HUES6 (cell line): ENCODE measurements around the gene PRICKLE3.
A peak's percentile ranks its signal among the peaks of the same experiment; 100 is the strongest.

Experiments used
- H3K27ac ChIP-seq: 2 replicates; pipeline ENCODE4 v1.7.0; 2013; ENCODE audit warnings: low read depth, mild to moderate bottlenecking, low read length, inconsistent platforms
- H3K27me3 ChIP-seq: 2 replicates; pipeline ENCODE4 v1.6.1; 2013; ENCODE audit warnings: low read length; ENCODE audit not compliant: control insufficient read depth, insufficient read depth
- H3K36me3 ChIP-seq: 2 replicates; pipeline ENCODE4 v1.6.1; 2013; ENCODE audit warnings: low read length; ENCODE audit not compliant: control insufficient read depth, insufficient read depth
- H3K4me1 ChIP-seq: 2 replicates; pipeline ENCODE4 v1.6.1; 2013; ENCODE audit warnings: low read length; ENCODE audit not compliant: control insufficient read depth, insufficient read depth
- H3K4me3 ChIP-seq: 2 replicates; pipeline ENCODE4 v1.5.1; 2013; ENCODE audit warnings: low read depth, low read length
- H3K9ac ChIP-seq: one replicate; pipeline ENCODE4 v1.6.1; 2013; ENCODE audit warnings: mild to moderate bottlenecking, low read length
- H3K9me3 ChIP-seq: 2 replicates; pipeline ENCODE4 v1.6.1; 2013; ENCODE audit warnings: low read depth, low read length; ENCODE audit not compliant: control insufficient read depth, insufficient read depth

PRICKLE3 gene

DNA sequence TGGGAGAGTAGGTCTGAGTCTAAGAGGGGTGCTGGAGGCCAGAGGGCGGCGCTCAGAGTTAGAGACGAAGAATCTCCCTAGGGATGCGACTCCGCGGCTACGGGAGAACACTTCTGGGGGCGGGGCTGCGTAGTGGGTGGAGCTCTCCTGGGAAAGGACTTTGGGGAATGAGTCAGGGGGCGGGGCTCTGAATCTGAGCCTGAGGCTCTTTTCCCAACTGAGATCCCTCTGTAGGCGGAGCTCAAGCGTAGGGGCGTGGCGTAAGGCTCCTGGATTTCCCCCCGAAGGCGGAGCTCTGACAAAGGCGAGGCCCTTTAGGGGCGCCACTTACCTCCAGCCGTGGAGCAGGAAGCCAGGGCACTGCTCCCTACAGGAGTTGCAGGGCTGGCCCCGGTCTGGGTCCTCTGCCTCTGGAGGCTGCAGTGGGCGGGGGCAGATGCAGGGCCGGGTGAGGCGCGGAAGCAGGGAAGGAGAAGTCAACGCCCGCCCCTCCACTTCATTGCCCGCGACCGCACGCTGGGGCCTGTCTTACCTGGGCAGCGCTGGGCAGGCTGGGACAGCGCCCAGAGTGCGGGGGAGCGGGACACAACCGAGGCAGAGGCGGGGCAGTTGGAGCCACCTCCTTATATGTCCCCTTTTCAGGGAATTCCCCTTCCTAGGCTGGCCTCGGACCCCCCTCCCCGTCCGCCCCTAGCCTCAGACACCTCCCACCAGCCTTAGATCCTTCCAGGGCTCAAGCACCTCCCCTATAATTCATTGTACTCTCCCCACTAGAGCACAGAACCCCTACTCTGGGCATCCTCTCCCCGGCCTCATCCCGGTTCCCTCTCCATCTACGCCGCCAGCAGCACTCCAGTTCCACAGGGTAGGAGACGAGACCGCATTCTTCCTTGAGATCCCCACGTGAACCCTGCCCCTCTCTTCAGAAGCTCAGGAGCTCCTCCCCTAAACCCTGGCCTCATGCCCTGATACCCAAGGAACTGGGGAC lies 1.6 kb downstream of the PRICKLE3 start:
- H3K27ac ChIP-seq: no peak overlapping the region; the same call in 1 of the 2 replicates
- H3K4me1 ChIP-seq: peaks cover 11% of the 10 kb centered on the region; the same call in 1 of the 2 replicates
- peaks cover 26% of the 10 kb centered on the region for H3K36me3 ChIP-seq
- H3K4me3 ChIP-seq: peak overlapping the region; percentile 78
- H3K27me3 ChIP-seq: no peaks in the 10 kb centered on the region
- peaks cover 12% of the 10 kb centered on the region; the same call in 1 of the 2 replicates for H3K9me3 ChIP-seq
- no peak overlapping the region for H3K9ac ChIP-seq

DNA sequence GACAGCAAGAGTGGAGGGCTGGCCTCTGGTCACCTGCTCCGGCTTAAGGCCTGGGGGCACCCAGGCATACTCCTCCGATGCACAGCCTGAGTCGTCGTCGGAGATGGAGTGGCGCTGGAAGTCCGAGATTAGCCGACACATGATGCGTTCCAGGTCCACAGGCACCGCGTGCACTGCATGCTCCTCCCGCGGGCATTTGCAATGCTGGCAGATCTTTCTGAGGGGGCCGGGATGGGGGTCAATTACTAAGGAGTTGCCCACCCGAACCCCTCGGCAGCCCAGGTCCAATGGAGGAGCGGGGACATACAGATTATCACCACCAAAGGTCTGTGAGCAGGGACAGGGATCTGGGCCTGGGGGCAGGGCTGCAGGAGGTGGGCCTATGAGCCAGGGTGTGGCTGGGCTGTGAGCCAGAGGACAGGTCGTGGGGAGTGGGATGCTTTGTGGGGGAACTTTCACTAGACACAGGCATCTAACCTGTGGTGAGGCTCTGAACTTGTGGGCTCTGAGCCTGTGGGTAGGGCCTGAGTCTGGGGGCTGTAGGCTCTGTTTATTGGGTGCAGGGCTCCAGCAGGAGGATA lies 2.4 kb downstream of the PRICKLE3 start:
- Histone ChIP-seq H3K27me3 (no peaks in the 10 kb centered on the region), H3K4me3 (peak overlapping the region; percentile 34), H3K9ac (no peak overlapping the region), H3K9me3 (peaks cover 10% of the 10 kb centered on the region; the same call in 1 of the 2 replicates), H3K36me3 (peaks cover 34% of the 10 kb centered on the region), H3K27ac (no peak overlapping the region), H3K4me1 (peaks cover 11% of the 10 kb centered on the region; the same call in 1 of the 2 replicates)

DNA sequence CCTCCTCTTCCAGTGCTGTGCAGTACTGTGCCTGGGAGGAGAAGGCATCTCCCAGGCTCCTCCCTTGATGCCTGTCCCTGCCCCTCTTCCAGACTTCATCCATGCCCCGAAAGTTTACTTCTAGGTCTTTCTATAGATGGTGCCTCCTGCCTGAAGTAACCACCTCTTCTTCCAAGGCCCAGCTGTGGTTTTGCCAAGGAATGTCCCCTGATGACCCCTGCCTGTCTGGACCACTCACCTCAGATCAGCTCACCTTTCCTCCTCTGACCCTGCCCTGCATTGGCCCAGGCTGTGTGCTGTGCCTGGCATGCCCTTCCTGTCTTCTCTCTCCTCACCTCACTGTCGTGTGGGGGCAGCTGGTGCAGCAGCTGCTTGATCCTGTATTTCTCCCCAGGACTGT lies 6.8 kb downstream of the PRICKLE3 start:
- Histone ChIP-seq H3K4me1 (peaks cover 5% of the 10 kb centered on the region; the same call in 1 of the 2 replicates), H3K9ac (no peak overlapping the region), H3K27ac (no peak overlapping the region), H3K4me3 (no peak overlapping the region), H3K27me3 (no peaks in the 10 kb centered on the region), H3K36me3 (peaks cover 57% of the 10 kb centered on the region), H3K9me3 (peaks cover 29% of the 10 kb centered on the region; the same call in 1 of the 2 replicates)

DNA sequence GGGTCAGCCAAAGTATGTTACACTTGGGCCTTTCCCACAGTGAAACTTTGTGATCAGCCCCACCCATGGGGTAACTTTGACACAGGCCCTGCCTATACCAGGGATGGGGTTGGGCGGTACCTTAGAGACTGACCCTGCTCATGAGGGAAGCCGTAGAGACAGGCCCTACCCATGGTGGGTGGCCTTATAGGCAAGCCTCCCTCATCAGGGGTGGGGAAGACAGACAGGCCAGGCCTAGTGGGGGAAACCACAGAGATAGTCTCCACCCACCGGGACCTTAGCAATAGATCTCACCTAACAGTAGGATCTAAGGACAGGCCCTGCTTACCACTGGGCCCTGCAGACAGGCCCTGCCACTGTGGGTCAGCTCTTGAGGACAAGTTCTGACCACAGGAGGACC lies 7.6 kb downstream of the PRICKLE3 start:
- peaks cover 56% of the 10 kb centered on the region for H3K36me3 ChIP-seq
- 0 out of 2 replicates have a peak, but pooled peaks cover 5% of the 10 kb centered on the region for H3K4me1 ChIP-seq
- H3K4me3 ChIP-seq: no peak overlapping the region
- H3K27ac ChIP-seq: no peak overlapping the region
- no peak overlapping the region for H3K9ac ChIP-seq
- H3K9me3 ChIP-seq: peaks cover 33% of the 10 kb centered on the region; the same call in 1 of the 2 replicates
- H3K27me3 ChIP-seq: no peaks in the 10 kb centered on the region

DNA sequence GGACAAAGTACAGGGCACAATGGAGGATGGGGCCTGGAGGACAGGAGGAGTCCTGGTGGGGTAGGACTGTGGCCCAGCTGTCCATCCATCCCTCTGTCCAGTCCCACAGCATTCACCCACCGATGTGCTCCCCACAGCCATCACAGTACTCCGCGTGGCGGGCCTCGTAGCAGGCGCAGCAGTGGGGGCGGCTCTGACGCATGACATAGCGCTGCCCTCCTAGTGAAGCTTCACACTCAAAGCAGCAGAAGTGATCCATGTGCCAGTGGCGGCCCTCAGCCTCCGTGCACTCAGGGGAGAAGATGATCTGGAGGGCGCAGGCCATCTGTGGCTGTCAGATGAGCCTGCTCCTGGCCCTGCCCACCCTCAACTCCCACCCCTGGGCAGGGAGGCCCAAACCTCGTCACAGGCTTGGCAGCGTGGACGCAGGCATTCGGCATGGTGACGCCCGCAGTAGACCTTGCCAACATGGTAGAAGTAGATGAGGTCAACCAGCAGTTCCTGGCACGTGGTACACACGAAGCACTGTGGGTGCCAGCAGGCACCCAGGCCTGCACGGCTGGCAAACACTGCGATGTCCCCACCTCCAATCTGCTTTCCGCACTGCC lies 8.2 kb downstream of the PRICKLE3 start:
- Histone ChIP-seq H3K4me3 (no peak overlapping the region), H3K9me3 (peaks cover 36% of the 10 kb centered on the region; the same call in 1 of the 2 replicates), H3K27me3 (peaks cover 5% of the 10 kb centered on the region; the same call in 1 of the 2 replicates), H3K9ac (no peak overlapping the region), H3K27ac (no peak overlapping the region), H3K36me3 (peaks cover 50% of the 10 kb centered on the region), H3K4me1 (0 out of 2 replicates have a peak, but pooled peaks cover 5% of the 10 kb centered on the region)

DNA sequence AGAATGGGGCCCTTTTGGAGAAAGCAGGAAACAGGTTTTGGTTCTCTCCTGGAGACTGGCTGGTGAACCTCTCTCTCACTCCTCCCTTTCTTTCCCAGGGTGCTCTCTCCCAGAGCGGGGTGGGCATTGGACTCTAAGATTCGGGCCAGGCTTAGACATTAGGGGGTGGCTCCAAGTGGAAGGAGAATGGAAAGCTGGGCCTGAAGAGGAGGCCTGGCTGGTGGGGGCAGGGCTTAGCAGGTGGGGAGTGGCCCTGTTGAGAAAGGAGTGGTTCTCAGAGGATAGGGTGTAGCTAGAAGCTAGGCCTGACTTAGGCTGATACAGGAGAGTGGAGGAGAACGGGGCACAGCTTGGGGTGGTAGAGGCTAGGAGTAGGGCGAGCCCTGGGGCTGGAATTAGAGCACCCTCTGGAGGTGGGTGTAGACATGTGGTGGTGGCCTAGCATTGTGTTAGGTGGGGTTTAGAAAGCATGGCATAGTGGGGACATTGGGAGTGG lies 8.8 kb downstream of the PRICKLE3 start:
- H3K36me3 ChIP-seq: peaks cover 48% of the 10 kb centered on the region
- H3K27me3 ChIP-seq: peaks cover 11% of the 10 kb centered on the region; the same call in 1 of the 2 replicates
- peaks cover 36% of the 10 kb centered on the region; the same call in 1 of the 2 replicates for H3K9me3 ChIP-seq
- H3K27ac ChIP-seq: no peak overlapping the region
- H3K9ac ChIP-seq: no peak overlapping the region
- H3K4me3 ChIP-seq: no peak overlapping the region
- 0 out of 2 replicates have a peak, but pooled peaks cover 5% of the 10 kb centered on the region for H3K4me1 ChIP-seq

DNA sequence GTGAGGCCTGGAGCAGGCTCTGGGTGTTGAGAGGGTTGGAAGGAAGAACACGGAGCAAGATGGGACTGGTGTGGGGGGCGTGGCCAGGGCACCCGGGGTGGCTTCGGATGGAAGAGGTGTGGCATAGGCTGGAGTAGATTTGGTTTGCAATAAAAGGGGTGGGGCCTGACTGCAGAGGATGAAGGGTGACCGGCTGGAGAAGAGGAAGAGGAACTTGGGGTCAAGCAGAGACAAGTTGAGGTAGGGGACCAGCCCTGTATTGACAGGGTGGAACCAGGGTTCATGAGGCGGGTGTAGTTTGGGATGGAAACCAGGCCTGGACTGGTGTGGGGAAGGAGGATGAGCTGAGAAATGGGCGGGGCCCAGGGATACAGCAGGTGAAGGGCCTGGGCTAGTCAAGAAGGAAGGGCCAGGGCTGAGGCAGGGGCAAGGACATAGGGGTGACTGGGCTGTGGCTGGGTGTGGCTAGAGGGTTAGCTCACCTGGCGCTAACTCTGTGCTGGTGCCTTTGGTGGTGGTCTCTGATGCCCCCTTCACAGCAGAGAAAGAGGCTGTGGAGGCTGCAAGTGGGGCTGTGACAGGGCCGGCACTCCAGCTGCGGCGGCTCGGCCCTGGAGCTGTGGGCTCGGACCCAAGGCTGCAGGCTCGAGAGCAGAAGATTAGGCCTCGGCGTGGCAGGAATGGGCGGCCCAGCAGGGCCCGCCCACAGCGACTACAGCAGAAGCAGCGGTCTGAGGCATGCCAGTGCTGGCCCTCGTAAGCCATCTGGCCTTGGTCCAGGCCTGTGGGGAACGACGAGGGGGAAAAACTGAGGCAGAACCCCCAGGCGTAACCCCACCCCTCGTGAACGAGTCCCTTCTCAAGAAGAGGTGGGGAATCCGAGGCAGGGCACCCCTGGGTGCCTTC lies 9.5 kb downstream of the PRICKLE3 start:
- H3K9ac ChIP-seq: no peak overlapping the region
- H3K27ac ChIP-seq: no peak overlapping the region
- 0 out of 2 replicates have a peak, but pooled peaks cover 5% of the 10 kb centered on the region for H3K4me1 ChIP-seq
- peaks cover 43% of the 10 kb centered on the region for H3K36me3 ChIP-seq
- H3K4me3 ChIP-seq: no peak overlapping the region
- peaks cover 33% of the 10 kb centered on the region; the same call in 1 of the 2 replicates for H3K9me3 ChIP-seq
- H3K27me3 ChIP-seq: peaks cover 18% of the 10 kb centered on the region

DNA sequence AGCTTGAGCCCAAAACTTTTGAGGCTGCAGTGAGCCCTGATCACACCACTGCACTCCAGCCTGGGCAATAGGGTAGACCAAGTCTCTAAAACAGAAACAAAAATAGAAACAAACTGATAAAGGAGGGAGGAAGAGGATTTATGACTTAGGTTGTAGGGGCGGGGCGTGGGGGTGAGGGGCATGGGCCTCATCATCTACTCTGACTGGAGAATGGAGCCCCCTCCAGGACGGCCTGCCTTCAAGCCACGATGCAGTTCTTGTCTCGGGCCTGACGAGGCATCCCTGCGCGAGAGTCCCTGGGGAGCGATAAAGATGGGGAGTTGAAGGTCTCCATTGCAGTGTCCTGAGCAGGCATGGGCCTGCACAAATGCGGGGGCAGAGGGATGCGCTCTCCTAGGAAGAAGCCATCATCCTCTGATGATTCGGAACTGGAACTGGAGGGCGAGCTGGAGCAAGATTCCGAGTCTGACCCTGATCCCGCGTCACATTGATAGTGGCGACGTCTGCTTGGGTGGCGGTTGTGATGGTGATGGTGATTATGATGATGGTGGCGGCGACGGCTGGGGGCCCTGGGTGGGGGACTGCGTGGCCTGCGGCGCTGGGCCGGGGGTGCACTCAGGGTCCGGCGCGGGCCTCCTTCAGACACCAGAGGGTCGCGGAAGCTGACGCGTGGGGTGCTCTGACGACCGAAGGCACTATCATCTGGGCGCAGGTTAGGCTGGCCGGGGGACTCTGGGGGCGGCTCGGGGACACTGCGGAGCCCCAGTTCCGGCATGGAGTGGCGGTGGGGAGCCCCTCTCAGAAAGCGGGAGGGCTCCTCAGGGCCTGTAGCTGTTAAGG lies 10.5 kb downstream of the PRICKLE3 start:
- Histone ChIP-seq H3K27me3 (peaks cover 22% of the 10 kb centered on the region), H3K27ac (no peak overlapping the region), H3K4me1 (0 out of 2 replicates have a peak, but pooled peaks cover 5% of the 10 kb centered on the region), H3K9ac (no peak overlapping the region), H3K36me3 (peaks cover 39% of the 10 kb centered on the region), H3K9me3 (peaks cover 33% of the 10 kb centered on the region; the same call in 1 of the 2 replicates), H3K4me3 (no peak overlapping the region)

DNA sequence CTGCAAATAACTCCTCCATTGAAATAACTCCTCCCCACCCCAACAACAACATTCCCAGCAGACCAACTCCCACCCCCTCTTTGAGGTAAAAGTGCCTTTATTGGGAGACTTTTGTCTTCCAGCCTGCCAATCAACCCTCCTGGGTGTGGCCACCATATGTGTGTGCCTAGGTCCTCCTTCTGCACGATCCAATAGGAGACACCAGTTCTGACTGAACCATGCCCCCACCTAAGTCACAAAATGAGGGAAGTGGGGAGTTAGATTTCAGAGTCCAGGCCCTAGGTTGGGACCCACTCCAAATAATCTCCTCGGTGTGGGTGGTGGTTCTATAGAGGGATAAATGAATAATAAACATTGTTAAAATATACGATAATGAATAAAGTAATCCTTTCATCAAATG lies 11.4 kb downstream of the PRICKLE3 start:
- Histone ChIP-seq H3K36me3 (peaks cover 32% of the 10 kb centered on the region), H3K9ac (no peak overlapping the region), H3K4me1 (0 out of 2 replicates have a peak, but pooled peaks cover 5% of the 10 kb centered on the region), H3K4me3 (no peak overlapping the region), H3K27ac (no peak overlapping the region), H3K27me3 (peaks cover 22% of the 10 kb centered on the region), H3K9me3 (peaks cover 29% of the 10 kb centered on the region; the same call in 1 of the 2 replicates)
